Fibroblast of mammary gland (primary cell): ENCODE data around the gene PDIA2.
A peak's percentile ranks its signal among the peaks of the same experiment; 100 is the strongest.

Experiments
- DNase-seq: peaks from one replicate; pipeline ENCODE4 v3.0.0-alpha.2; 2010; ENCODE audit warnings: low read depth
- H3K4me3 ChIP-seq: 2 replicates; pipeline ENCODE4 v1.5.1; 2011; ENCODE audit warnings: low read depth, mild to moderate bottlenecking, low read length, moderate library complexity; ENCODE audit not compliant: control insufficient read depth
- TF ChIP-seq, protein P1 (sequence below): conservative IDR thresholded peaks from 2 replicates; pipeline ENCODE4 v1.5.1; 2011; ENCODE audit warnings: low read depth, low read length, inconsistent platforms; ENCODE audit not compliant: control insufficient read depth, insufficient read depth

Gene PDIA2

DNA sequence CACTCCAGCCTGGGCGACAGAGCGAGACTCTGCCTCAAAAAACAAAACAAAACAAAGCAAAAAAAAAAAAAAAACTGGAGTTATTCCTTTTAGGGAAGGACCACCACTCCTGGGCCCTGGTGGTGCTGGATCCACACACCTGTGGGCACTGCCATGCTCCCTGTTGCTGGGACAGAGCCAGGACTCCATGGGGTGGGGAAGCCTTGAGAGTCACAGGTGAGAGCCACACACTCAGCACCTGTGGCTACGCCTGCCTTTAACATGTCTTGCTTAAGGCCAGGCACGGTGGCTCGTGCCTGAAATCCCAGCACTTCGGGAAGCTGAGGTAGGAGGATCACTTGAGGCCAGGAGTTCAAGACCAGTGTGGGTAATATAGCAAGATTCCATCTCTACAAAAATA lies 18.3 kb downstream of the PDIA2 start:
- no peak for DNase-seq
- H3K4me3 ChIP-seq, result no peak overlapping the region
- TF ChIP-seq, protein P1, sequence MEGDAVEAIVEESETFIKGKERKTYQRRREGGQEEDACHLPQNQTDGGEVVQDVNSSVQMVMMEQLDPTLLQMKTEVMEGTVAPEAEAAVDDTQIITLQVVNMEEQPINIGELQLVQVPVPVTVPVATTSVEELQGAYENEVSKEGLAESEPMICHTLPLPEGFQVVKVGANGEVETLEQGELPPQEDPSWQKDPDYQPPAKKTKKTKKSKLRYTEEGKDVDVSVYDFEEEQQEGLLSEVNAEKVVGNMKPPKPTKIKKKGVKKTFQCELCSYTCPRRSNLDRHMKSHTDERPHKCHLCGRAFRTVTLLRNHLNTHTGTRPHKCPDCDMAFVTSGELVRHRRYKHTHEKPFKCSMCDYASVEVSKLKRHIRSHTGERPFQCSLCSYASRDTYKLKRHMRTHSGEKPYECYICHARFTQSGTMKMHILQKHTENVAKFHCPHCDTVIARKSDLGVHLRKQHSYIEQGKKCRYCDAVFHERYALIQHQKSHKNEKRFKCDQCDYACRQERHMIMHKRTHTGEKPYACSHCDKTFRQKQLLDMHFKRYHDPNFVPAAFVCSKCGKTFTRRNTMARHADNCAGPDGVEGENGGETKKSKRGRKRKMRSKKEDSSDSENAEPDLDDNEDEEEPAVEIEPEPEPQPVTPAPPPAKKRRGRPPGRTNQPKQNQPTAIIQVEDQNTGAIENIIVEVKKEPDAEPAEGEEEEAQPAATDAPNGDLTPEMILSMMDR, result no peak

DNA sequence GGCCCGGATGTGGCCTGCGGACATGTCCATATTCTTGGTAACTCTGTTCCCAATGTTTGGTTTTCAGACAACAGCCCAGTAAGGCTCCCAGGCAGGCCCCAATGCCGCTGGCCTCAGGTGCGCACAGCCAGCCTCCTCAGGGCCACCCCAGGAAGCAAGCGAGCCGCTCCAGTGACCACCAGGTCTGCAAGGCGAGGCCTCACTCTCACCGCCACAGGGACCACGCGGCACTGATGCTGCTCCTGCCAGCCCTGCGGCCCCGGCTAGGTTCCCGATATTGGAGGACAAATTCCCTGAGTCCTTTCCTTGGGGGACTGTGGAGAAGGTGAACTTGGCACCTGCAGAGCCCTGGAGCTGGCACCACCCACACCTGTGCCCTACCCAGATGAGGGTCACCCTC lies 19.0 kb downstream of the PDIA2 start:
- TF ChIP-seq, protein P1, result no peak
- H3K4me3 ChIP-seq, result no peak overlapping the region
- no peak for DNase-seq

DNA sequence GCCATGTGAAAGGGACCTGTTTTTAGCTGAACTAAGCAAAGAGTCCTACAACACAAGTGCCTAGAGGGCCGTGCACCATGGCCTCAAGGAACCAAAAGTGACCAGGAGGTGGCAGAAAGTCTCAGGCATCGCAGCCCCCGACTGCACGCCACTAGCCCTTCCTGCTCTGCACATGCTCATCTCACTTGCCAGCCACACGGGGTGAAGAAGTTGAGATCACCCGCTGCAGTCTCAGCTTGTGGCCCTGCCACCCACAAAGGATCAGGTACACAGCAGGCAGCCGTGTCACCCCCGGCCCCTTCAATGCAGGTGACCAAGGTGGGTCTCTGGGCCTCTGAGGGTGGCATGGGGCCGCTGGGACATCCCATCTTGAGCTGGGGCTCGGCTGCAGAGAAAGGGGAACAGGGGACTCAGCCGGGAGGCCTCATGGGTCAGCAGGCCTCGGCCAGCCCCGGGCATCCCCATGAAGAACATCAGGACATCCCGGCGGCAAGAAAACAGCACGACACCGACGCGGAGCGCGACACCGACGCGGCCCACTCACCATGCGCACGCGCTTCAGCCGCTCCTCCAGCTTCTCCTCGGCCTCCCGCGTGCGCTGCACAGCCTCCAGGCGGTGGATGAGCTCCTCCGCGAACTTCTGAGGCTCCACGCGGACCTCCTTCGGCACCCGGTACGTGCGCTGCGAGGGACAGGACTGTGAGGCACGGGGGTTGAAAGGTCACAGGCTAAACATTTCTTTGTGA lies 21.0 kb downstream of the PDIA2 start:
- peak; percentile 5 for DNase-seq
- TF ChIP-seq, protein P1, result no peak
- no peak overlapping the region for H3K4me3 ChIP-seq

DNA sequence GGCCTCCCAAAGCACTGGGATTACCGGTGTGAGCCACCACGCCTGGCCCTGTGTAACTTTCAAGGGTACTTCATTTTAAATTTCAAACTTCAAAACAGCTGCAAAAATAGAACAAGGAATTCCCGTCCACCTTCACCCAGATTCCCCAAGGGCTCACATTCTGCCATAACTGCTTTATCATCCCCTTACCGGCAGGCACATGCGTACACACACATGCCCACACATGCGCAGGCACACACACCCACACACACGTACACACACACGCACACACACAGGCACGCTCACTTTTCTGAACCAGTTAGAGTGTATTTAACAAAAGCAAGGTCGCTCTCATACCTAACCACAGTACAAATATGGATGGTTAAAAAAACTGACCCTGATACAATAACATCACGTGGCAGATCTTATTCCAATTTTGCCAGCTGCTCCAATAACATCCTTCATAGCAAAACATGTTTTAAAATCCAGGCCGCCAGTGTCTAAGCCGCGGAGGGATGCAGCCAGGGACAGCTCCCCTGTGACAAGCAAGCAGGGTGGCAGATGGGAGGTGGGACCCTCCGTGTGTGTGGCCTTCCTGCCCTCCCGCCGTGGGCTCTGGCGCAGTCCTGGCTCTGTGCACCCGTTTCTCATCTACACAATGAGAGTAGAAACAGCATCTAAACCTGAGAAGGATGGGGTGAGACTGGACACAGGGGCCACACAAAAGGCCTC lies 23.1 kb downstream of the PDIA2 start:
- TF ChIP-seq, protein P1, result no peak

DNA sequence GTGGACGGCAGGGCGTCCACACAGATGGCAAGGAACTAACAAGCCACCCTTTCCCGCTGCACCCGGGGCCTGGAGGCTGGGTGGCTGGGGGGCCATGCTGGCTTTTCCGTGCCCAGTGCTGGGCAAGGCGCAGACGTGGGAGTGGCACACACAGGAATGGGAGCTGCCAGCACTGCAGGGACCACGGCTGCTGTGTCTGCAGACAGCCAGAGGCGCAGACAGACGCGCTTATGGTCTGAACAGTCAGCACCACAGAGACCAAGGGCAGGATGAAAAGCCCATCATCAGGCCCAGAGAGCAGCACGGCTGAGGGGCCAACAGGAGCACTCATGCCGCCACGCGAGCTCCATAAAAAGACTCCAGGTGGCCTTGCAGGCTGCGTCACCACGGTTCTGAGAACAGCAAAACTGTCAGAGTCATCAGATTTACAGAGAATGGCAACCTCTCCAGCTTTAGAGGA lies 24.0 kb downstream of the PDIA2 start:
- no peak for DNase-seq
- TF ChIP-seq, protein P1, result no peak
- no peak overlapping the region for H3K4me3 ChIP-seq

More for the DNA sequence above, 23.1 kb downstream of the PDIA2 start:
- DNase-seq, result peak; percentile 9
- no peak overlapping the region for H3K4me3 ChIP-seq

DNA sequence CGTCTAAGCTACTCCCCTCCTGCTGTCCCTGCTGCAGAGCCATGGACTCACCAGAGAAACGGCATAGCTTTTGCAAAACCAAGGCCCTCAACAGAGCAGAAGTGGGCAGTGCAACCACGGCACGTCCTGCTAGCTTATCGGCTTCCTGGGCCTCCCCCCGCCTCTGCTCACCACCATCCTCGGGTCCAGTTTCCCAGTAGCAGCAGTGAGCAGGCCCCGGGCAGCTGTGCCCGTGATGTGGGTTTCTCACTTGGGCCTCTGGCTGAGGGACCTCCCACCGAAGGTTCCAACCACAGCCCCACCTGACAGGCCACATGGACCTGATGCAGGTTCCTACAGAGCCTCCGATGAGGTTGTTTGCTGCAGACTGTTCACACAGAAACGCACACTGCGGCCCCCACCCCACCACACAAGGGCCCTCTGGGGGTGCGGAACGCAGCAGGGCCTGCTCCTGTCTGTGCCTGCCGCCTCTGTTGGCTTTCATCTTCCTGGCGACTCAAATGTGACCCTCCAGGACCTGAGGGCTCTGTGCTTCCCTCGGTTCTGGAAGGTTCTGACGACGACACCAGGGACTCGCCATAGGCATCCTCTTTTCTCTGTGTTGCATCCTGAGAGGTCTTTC lies 24.8 kb downstream of the PDIA2 start:
- DNase-seq, result no peak
- H3K4me3 ChIP-seq, result no peak overlapping the region
- TF ChIP-seq, protein P1, result no peak
